Gastrocnemius medialis (tissue), 4 donors: ENCODE measurements around the gene KRT20.

ENCODE experiments used
- CTCF ChIP-seq, 5 experiments: fragments of 450-650 bp in 3 of 5; fragments of 200-600 bp in 2 of 5; sonication (generic) in 2 of 5; IDR thresholded peaks in 4 of 5; conservative IDR thresholded peaks in 1 of 5; 1 replicate in 4 of 5; 2 replicates in 1 of 5; pipeline ENCODE4 v1.5.1; 2016 to 2019; ENCODE audit warnings: antibody characterized with exemption in 5 of 5, mild to moderate bottlenecking in 3 of 5, moderate library complexity in 3 of 5
- POLR2A ChIP-seq, 2 donors: fragments of 450-650 bp; IDR thresholded peaks; one replicate each; pipeline ENCODE4 v1.6.1; 2017; ENCODE audit warnings: antibody characterized with exemption in 2 of 2, mild to moderate bottlenecking in 2 of 2, moderate library complexity in 2 of 2

GRCh38 chr17:40873255-40873654 is 11.8 kb downstream of the KRT20 start:
- TF ChIP-seq CTCF (IDR thresholded peaks at IDR 0.05 in 4 of 5, conservative IDR thresholded peaks at IDR 0.05 in 1 of 5) (no peak), POLR2A (IDR thresholded peaks at IDR 0.05) (no peak)
